Fibroblast of lung (primary cell): Measurements from ENCODE around the gene KDM1A.

Experiments used
- CTCF ChIP-seq, 2 donors: IDR thresholded peaks in 1 of 2; conservative IDR thresholded peaks in 1 of 2; 1 replicate in 1 of 2; 2 replicates in 1 of 2; pipeline ENCODE4 v1.5.1; 2011 to 2012; ENCODE audit warnings: low read length in 2 of 2, control low read depth in 1 of 2, inconsistent platforms in 1 of 2, low read depth in 1 of 2, mild to moderate bottlenecking in 1 of 2
- EZH2 ChIP-seq: IDR thresholded peaks from 2 replicates; pipeline ENCODE4 v1.5.1; 2012; ENCODE audit warnings: low read length, control low read depth, mild to moderate bottlenecking; ENCODE audit errors: missing control alignments

GRCh38 chr1:23111600-23112535, 92.6 kb downstream of the KDM1A start:
- no peak for TF ChIP-seq CTCF (conservative IDR thresholded peaks at IDR 0.05 in 1 of 2, IDR thresholded peaks at IDR 0.05 in 1 of 2; ENCODE audit: low read depth in 1 of 2, low read length in 2 of 2)
- no peak for TF ChIP-seq EZH2
